ENCODE measurements around the gene LRRN2.

The LRRN2 gene

DNA sequence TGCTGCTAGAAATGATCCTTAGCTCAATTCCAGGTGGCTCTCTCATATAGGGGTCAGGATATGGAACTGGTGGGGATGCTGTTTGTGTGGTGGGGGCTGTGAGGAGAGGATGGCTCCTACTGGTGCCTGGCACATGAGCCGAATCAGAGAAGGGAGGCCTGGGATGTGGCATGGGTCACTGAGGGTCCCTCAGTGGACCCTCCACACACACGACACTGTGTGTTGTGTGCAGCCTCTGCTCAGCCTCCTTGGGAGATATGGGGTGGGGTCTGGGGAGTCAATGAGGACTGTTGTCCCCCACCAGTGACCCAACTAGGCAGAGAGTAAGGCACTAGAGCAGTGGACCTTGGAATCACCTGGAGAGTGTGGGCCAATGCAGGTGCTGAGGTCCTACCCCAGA, 3.2 kb upstream of the LRRN2 start:
- no peak for DNase-seq

DNA sequence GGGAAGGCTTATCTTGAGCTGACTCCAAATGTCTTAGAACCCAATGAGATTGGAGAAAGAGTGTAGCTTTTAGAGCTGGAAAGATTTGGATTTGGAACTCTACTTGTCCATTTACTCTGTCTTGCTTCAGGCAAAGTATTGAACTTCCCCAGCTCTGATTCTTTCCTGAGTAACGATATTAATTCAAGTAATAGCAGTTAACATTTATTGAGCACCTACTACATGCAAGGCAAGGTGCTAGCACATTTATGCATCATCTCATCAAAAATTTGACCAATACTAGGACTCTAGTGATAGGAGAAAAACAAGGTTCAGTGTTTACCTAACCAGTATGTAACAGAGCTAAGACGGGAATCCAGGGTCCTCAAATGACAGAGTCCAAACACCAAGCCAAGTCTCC, 2.5 kb upstream of the LRRN2 start:
- DNase-seq, result no peak

DNA sequence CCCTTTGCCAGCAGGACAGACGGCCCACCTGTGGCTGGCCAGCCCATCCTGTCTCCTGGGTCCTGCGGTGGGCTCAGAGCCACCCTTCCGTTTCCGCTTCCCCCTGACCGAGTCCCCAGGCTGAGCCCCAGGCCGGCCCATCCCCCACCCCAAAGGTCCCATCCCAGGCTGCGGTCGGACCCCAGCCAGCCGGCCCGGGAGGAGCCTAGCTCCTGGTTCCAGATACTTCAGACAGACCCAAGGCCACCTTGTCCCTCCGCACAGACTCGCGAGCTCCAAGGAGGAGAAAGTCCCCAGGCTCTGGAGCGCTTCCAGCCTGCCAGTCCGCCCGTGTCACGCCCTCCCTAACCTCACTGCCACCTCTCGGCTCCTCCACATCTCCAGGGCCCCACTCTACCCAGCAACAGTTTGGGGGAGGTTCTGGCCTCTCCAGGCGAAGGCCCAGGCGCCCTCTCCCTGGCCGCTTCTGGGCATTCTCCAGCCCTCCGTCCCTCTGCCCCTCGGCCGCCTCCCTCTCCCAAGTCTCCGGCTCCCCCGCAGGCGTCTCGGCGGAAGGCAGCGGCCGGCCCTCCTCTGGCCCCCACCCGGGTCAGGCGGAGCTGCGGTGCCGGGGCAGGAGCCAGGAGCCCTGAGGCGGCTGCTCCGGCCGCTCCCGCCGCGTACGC, 835 bp downstream of the LRRN2 start:
- DNase-seq, result no peak

DNA sequence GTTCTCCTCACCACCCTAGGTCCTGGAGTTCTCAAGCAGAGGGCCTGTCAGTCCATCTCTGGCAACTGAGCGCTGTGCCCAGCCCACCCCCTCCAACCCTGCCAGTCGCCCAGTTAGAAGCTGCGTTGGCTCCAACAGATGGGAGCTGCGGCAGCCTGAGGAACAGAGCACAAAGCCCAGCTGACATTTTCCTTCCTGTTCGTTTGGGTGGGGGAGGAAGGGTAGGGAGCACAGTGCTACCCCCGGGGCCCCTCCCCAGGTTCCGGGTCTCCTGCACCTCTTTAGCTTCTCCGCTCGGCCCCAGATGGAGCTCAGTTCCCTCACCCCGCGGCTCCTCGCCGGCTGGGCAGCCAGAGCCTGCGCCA, 1.4 kb downstream of the LRRN2 start:
- peak; percentile 24 for DNase-seq

DNA sequence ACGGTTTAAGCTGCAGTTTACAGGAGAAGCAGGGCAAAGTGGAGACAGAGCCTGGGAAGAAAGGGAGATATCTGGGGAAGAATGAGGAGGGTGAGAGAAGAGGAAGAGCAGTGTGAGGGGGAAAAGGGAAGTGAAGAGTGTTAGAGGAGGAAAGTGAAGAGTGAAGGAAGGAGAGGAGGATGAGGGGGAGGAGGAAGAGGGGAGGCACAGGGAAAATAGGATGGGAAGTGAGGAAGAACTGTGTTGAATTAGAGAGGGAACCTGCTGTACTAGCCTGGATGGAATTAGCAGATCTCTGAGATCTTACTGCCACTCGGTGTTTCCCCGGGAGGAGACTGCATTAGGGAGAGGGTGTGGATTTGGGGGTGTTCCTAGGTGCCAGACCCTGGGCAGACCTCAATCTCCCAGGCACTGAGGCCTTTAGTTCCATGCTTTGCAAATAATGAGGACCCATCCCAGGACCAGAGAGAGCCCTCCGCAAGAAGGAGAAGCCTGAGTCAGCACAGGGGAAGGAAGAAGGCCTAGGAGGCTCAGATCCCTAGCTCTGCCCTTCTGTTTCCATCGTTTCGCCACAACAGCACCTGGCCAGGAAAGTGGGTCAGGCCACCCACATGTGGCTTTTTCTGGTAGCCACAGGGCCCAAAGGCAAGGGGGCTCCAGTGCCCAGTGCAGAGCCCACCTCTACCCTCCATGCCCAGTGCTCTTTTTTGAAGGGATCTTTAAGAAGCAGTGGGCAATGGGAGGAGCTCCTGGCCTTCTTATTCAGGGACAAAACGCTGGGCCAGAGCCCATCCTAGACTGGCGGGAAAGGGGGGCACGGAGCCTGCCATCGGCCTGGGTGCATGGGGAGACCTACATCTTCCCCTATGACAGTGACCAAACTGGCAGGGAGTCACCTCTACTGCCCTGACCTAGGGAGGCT, 2.0 kb downstream of the LRRN2 start:
- DNase-seq, result no peak

DNA sequence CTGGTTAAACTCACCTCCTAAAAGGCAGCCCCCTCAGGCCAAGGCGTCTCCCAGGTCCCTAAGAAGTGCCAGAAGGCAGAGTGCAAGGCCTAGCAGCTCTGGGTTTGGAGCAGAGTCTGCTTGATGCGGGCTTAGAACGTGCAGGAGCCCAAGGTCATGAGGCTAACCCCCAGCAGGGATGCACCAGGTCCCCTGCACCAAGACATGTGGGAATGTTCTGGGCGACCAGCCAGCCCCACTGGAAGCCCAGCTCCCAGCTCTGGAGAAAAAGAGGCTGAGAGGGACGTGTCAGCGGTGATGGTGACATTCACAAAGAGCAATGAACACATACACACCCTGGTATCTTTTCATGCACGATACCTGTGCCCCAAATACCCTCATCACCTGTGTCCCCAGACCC, 5.1 kb downstream of the LRRN2 start:
- DNase-seq, result no peak

DNA sequence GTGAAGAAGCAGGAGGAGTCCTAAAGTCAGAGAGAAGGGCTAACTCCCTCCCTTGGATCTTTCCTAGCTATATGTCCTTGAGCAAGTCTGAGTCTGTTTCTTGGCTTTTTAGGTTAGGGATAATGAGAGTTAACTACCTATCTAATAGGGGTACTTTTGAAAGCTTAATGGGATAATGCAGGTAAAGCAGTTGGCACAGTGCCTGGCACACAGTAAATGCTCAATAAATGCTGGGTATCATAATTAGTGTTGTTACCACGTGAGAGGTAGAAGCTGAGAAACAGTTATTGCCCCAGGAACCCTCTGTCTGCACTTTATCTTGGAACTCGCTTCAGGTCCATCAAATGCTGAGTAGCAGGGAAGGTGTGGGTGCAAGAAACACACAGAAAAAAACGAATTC, 5.5 kb downstream of the LRRN2 start:
- DNase-seq, result no peak

DNA sequence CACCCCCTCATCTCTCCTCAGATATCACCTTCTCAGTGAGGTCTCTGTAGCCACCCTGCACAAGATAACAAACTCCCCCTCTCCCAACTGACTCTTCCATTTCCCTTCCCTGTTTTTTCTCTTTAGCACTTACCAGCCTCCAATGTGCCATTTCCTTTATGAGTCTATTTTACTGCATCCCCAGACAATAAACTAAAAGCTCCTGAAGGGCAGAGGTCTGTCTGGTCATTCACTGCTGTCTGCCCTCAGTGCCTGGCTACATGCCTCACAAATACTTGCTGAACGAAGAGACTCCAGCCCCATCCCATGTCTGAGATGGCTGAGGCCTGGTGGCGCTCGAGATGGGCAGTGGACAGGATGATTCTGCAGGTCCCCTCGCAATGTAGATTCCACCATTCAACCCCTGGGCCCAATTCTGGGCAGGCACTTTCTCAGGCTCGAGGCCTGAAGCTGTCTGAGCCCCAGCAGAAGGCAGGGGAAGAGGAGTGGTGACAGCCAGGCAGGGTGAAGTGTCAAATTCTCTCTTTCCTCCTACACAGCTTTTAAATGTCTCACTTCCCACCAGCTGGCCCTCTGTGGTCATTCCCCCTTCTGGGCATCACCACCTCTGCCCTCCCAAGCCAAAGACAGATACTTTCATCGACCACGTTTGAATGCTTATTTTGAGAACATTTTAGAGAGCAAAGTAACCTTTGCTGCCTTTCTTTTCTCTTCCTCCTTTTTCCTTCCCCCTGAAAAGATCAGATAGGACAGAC, 6.6 kb downstream of the LRRN2 start:
- no peak for DNase-seq

DNA sequence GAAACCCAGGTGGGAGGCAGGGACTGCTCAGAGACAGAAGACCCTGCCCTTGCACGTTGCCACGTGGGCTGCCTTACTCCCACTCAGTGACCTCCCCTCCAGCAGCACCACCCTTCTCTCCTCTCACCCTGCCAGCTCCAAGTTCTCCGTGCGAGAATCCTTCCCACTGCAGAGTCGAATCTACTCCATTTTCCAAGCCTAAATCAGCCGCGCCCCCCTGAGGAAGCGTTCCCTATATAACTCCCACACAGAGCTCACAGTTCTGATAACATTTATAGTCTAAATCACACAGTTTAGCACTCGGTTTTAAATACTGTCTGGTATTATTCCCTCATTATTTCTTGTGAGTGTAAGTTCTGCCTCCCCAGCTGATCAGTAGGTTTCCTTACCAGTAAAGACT, 7.7 kb downstream of the LRRN2 start:
- DNase-seq, result no peak

DNA sequence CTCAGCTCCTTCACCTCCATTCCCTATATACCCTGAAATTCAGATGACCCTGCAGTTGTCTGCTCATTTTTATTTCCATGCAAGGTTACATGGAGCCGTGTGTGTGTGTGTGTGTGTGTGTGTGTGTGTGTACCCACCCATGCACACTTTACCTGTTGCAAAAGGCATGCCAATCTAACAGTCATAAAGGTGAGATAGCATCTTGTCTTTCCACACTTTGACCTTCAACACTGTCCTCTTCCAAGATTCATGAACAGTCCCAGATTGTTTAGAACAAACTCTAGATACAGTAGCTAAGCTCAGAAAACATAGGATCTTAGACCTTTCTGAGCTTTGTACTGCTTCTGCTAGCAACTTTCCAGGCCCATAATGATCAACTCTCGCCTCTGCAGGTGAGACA, 9.5 kb downstream of the LRRN2 start:
- no peak for DNase-seq

DNA sequence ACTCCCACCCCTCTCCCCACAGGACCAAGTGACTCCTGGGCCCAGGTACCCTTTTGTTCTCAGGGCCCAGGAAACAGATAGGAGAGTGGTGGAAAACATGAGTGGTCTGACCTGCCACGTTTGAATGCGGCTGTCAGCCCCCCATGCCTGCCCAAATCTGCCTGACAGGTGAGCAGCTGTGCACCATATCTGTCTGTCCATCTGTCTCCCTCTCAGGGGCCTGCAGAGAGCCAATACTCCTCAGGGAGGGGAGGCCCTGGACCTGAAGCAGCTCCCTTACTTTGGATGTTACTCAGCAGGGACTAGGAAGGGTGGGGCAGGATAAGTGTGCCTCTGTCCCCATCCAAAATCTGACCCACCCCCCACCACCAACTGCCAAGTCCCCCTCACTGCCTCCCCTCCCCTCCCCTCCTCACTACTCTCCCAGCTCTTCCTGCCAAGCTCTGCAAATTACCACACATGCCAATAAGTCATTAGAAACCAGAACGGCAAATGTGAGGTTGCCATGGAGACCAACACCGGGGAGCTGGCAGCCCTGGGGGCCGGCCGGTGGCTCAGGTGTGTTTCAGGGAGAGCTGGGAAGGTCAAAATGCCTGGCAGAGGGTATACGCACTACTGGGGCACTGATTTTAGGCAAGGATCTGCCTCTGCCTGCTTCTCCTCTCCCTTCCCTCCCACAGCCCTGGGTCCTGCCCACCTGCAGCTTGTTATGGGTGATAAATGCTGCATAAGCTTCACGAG, 11.5 kb downstream of the LRRN2 start:
- DNase-seq, result peak; percentile 73

DNA sequence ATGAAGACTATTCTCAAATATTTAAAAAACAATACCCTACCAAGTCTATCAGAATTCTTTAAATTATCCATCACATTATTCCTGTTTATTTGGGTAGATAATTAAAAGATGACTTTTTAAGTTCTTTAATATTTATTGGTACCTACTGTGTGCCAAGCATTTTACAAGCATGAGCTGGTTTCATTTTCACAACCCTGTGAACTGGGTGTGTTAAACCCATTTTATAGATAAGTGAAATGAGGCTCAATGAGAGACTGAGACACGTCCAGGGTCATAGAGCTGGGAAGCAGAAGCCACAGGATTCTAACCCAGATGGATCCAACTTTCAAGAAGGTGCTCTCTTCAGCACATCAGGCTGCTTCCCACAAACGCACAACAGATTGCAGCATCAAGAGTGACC, 12.3 kb downstream of the LRRN2 start:
- no peak for DNase-seq

DNA sequence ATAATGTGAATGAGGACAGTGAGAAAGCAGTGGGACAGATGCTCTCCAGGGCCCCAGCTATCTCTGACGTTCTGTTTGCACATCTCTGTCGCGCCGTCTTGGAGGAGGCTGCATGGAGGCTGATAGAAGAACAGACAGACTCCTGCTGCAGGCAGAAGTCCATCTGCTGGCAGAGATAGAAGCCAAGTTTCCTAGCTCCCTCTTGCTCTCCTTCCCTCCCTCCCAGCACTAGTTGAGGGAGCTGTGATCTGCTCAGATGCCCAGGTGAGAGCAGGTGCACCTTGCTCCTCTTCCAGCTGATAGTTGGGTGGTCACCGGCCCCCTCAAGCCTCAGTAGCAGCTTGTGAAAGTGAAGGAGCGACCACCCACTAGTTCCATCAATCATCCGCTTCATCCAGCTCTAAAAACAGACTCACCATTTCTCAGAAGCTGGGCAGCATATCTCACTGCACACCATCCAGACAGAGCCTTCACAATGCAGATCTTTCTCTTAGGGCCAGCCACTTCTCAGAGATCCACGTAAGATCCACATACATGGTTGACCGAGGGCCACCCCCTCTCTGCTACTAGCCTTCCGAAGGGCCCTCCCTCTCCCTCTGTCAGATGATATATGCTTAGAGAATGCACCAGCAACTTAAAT, 12.9 kb downstream of the LRRN2 start:
- DNase-seq, result no peak

DNA sequence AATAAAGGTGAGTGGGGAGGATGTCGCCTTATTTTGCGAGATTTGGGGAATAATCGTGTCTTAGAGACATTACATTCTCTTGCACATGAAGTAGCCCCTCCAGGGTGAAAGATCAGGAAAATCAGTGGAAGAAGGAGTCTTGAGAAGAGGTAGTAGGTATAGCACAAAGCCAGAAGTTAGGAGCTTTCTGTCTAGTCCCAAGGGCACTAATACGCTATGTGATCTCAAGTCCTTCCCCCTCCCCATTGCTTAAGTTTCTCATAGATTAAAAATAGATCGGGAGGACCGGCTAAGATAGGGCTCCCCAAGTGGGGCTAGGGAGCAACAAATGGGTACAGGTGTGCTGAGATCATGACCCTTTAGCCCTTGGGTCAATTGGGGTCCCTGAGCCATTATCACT, 13.5 kb downstream of the LRRN2 start:
- no peak for DNase-seq

DNA sequence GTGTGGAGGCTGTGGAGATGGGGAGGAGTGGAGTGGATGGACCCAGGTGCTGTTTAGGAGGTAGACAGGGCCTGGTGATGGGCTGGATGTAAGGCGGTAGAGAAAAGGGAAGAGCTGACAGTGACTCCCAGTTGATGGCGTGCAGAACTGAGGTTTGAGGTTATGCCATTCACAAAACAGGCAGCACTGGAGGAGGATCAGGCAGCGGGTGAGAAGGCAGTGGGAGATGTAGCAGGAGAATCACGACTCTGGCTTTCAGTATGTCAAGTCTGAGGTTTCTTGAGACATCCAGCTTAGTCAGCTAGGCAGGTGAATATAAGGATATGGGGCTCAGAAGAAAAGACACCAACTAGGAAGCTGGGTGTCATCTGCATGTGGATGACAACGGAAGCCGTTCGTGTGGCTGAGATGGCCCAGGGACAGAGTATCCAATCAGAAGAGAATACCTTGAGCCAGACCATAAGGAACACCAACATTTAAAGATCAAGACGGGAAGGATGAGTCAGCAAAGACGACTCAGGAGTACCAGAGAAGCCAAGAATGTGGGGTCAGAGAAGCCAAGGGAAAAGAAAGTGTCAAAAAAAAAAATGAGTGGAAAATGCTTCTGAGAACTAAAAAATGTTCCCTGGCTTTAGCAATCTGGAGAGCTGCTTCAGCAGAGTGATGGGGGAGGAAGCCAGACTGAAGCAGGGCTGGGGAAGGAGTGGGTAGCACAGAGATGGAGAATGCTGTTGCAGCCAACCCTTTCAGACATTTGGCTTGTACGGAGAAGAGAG, 15.2 kb downstream of the LRRN2 start:
- no peak for DNase-seq

DNA sequence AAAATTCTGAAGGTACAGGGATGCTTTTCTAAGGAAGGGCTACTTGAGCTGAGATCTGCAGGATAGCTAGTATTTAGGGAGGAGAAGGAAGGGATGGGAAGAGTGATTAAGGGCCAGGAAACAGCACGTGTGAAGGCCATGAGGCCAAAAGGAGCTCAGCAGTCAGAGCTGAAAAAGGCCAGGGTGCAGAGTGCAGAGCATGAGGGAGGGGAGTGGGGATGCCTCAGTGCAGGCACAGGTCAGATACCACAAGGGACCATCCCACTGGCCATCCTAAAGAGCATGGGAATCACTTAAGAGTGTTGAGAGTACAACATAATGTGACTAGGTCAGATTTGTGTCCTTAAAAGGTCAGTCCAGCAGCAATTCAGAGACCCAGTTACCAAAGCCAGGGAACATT, 16.0 kb downstream of the LRRN2 start:
- no peak for DNase-seq

DNA sequence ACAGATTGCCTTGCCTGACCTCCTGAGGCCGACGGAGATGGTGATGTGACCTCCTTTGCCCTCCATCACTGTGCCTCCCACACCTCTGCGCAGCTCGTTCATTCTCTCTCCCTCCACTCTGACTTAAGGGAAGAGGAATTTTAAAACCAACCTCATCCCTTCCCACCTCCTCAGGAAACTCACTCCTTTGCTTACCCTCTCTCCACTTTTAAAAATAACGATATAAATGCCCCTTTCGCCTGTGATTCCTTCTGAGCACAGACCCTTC, 21.2 kb downstream of the LRRN2 start:
- no peak for DNase-seq

DNA sequence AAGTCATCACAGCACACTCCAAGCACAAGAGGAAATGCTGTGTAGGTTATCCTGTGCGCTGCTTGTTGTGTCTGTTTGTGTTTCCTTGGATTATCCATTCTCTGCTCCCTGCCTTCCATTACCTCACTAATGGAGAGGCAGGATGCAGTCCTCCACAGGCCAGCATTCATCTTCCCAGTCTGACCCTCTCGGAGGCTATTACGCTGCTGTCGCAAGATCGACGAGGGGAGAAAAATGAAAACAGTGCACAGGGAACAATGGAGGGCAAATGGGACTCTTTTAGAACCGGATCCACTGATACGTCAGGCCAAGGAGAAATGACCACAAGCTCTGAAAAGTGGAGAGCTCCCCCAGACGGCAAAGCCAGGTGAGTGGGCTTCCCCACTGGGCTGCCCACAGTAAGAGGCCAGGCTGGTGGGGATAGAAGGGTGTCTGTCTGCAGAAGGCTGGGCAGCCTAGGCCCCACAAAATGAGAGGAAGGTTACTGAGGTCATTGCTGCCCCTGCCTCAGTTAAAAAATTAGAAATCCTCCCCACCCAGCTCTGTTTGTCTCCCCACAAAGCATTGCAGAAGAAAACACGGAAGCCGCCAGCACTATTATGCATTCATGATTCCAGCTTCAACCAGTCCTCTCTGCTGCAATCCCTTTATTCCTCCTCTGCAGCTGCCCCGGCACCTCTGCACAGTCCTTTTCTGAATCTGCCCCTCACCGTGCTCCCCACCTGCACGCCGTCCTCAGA, 21.7 kb downstream of the LRRN2 start:
- no peak for DNase-seq

DNA sequence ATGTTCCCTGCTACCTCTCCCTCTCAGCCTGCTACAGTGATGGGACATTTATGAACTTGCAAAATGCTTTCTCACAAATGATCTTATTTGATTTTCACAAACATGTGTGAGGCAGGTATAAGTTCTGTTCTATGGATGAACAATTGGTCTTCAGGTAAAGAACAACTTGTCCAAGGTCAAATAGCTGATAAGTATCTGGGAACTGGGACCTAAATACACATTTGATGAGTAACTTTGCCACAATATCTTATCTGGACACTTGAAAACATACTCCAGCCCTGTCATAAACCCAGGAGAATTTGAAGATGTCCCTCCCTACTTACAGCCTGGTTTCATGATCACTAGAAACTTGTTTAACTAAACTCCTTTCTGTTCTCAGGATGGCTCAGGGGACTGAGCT, 23.0 kb downstream of the LRRN2 start:
- DNase-seq, result no peak

DNA sequence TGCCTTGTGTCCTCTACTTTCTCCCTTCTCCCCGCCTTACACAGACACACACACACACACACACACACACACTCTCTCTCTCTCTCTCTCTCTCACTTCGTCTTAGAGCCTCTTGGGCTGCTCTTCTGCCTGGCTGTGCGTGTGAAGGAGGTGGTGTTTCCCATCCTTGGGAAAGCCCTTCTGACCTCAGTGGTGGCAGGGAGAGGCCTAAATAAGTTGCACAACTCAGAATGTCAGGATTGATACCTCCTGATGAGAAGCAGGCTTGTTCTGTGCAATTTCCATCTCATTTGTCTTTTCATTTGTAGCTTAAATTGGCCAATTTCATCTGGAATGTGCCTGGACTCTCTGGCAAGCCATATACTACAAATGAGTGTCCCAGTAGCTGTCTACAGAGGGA, 25.0 kb downstream of the LRRN2 start:
- no peak for DNase-seq

DNA sequence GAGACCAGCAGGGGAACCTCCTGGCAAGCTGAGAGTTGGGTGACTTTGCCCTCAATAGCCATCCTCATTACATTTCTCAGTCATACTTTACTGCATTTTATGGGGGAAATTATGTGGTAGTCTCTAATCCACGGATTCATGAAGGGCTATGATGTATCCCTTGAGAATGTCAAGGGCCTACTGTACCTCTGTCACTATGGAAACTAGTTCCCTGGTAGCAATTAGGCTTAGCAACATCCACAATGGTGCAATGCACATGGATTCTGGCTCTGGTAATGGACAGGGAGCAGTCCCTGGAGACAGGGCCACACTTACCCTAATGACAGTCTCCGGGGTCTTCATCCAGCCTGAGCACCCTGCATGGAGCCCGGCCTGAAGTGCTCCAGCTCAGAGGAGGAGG, 26.5 kb downstream of the LRRN2 start:
- DNase-seq, result peak; percentile 67

Measured in NCI-H1092 (cell line).